ENCODE data around the gene LIG1. TPM values are rescaled to one million over a fixed set of nuclear protein-coding genes. Genes with fewer than 3 reads are reported as not detected.

The LIG1 gene
- 1 to 10 TPM; 3.1 to 4.2 TPM for total RNA-seq

DNA sequence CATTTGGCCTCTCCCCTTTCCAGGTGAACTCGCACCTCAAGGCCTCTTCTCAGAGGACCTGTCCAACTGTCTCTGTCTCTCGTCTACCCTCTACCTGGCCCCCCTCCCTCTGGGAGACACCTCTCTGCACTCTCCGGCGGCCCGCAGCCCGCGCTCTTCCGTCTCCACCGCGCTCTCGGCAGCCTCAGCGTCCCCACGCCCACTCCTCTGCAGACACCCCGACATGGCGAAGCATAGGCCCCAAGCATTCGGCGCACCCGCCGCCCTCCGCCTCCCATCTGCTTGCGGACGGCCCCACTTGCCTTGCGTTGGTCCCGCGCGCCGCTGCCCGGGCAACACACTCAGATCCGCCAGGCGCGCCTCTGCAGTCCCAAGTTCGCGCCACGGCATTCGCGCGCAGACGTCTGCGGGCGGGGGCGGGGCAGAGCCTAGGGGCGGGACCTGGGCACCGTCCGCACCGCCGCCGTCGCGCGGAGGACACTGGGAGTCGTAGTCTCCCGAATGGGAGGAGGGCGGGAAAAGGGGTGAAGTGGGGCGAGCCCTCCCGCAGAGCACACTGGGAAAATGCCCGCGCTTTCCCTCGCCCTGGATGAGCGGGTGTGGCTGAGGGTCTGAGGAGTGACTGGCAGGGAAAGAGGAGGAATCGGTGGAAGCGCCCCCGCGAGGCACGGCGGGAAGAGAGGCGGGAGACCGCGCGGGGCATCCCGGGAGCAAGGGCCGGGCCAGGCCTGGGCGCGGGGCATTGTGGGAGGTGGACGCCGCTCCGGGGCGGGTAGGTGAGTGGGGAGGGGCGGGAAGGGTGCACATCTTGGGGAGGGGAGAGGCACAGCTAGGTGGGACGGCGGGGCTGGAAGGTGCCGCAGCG lies at the start of gene LIG1, which contains the start of gene ZSWIM9:
LIG1 (minus strand) TSS at position 406 of the 865 bp plus-strand sequence. CDS start 4,778 bp downstream, outside the sequence.
ZSWIM9 (plus strand) TSS at position 742 of the 865 bp plus-strand sequence. CDS start 1,123 bp downstream, outside the sequence.
- TF ChIP-seq, protein P1, sequence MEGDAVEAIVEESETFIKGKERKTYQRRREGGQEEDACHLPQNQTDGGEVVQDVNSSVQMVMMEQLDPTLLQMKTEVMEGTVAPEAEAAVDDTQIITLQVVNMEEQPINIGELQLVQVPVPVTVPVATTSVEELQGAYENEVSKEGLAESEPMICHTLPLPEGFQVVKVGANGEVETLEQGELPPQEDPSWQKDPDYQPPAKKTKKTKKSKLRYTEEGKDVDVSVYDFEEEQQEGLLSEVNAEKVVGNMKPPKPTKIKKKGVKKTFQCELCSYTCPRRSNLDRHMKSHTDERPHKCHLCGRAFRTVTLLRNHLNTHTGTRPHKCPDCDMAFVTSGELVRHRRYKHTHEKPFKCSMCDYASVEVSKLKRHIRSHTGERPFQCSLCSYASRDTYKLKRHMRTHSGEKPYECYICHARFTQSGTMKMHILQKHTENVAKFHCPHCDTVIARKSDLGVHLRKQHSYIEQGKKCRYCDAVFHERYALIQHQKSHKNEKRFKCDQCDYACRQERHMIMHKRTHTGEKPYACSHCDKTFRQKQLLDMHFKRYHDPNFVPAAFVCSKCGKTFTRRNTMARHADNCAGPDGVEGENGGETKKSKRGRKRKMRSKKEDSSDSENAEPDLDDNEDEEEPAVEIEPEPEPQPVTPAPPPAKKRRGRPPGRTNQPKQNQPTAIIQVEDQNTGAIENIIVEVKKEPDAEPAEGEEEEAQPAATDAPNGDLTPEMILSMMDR (IDR thresholded peaks at IDR 0.05) = peak in 1 of 2 donors; percentile 58
- peak; percentile 86 for DNase-seq (ENCODE audit: low spot score)
- no peaks in the 10 kb centered on the region for H3K27me3 ChIP-seq
- H3K27ac ChIP-seq = peak within 1 kb of the TSS; percentile 95 to 98
- H3K4me1 ChIP-seq = peaks cover 0 to 14% of the 10 kb centered on the region in 2 donors
- no peaks in the 10 kb centered on the region for H3K9me3 ChIP-seq
- peak within 1 kb of the TSS; percentile 75 to 92 for H3K4me3 ChIP-seq
- H3K36me3 ChIP-seq = no peaks in the 10 kb centered on the region

DNA sequence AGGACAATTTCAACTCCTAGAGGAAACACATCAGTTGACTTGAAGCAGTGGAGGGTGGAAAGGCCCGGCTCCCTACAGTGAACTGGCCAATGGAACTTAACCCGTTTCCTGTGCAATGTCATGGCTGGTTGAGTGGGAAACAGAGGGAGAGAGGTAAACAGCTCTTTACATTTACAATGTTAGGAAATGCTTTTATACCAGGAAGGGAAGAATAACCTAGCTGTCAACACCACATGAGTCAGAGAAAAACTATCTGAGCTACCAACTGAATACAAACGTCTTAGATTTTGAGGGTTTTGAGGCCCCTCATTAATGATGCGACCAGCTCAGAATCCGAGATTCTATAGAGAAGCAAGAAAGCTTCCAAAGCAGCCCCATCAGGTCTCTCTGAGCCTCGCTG lies 48.9 kb upstream of the LIG1 start:
- no peak overlapping the region for H3K27ac ChIP-seq
- H3K36me3 ChIP-seq = peaks cover 14% of the 10 kb centered on the region
- no peaks in the 10 kb centered on the region for H3K27me3 ChIP-seq
- TF ChIP-seq, protein P1 (IDR thresholded peaks at IDR 0.05) = no peak
- no peak overlapping the region for H3K4me3 ChIP-seq
- DNase-seq (ENCODE audit: low spot score) = no peak
- no peaks in the 10 kb centered on the region for H3K4me1 ChIP-seq
- H3K9me3 ChIP-seq = no peaks in the 10 kb centered on the region

DNA sequence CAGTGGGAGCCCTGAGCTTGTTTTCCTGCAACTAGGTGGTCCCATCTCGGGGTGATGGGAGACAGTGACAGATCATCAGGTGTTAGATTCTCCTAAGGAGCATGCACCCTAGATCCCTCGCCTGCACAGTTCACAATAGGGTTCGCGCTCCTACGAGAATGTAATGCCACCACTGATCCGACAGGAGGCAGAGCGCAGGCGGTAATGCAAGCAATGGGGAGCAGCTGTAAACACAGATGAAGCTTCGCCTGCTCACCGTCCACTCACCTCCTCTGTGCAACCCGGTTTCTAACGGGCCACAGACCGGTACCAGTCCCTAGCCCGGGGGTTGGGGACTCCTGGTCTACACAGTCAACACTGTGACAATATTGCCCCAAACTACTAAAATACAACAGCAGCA lies 46.8 kb upstream of the LIG1 start:
- Histone ChIP-seq H3K27ac (no peak overlapping the region), H3K36me3 (peaks cover 24% of the 10 kb centered on the region), H3K27me3 (no peaks in the 10 kb centered on the region), H3K4me1 (no peaks in the 10 kb centered on the region), H3K9me3 (no peaks in the 10 kb centered on the region), H3K4me3 (no peak overlapping the region)
- DNase-seq (ENCODE audit: low spot score) = no peak
- TF ChIP-seq, protein P1 (IDR thresholded peaks at IDR 0.05) = no peak

DNA sequence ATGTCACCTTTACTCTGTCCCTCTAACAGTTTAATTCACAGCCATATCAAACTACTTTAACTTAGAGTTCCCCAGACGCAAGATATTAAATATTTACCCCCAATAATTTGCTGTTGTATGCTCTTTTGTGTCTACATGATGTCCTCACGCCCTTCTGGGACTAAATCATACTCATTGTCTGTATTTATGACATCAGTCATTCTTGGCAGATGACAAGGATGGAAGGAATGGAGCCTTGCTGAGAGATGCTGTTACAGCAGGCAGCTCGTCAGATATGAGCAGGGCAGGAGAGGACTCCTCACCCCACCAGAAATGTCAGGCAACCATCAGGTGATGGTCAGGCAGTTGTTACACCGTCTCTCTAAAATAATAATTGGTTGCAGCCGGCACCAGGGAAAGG lies 43.8 kb upstream of the LIG1 start:
- Histone ChIP-seq H3K27me3 (no peaks in the 10 kb centered on the region), H3K9me3 (no peaks in the 10 kb centered on the region), H3K36me3 (peaks cover 34% of the 10 kb centered on the region), H3K27ac (no peak overlapping the region), H3K4me1 (no peaks in the 10 kb centered on the region), H3K4me3 (no peak overlapping the region)
- TF ChIP-seq, protein P1 (IDR thresholded peaks at IDR 0.05) = no peak
- no peak for DNase-seq (ENCODE audit: low spot score)

DNA sequence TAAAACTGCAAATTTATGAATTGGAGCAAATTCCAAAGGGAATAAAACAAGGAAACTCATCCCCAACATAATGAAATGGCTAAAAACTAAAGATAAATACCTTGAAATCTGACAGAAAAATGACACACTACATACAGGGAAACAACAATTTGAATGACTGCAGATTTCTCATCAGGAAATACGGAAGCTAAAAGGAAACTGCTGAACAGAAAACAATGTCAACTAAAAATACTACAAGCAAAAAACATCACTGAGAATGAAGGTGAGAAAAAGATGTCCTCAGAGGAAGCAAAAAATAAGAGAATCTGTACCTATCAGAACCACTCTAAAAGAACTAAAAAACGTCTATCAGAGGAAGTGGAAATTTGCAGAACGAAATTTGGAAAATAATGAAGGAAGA lies 39.9 kb upstream of the LIG1 start:
- peaks cover 0 to under 1% of the 10 kb centered on the region in 2 donors for H3K4me1 ChIP-seq
- TF ChIP-seq, protein P1 (IDR thresholded peaks at IDR 0.05) = no peak
- no peak for DNase-seq (ENCODE audit: low spot score)
- H3K27ac ChIP-seq = no peak overlapping the region
- H3K4me3 ChIP-seq = no peak overlapping the region
- H3K27me3 ChIP-seq = no peaks in the 10 kb centered on the region
- no peaks in the 10 kb centered on the region for H3K9me3 ChIP-seq
- peaks cover 27% of the 10 kb centered on the region for H3K36me3 ChIP-seq
